K562 (cell line): Measurements from ENCODE around the gene ZDHHC18. TPM values are rescaled to one million over a fixed set of nuclear protein-coding genes. Genes with fewer than 3 reads are reported as not detected.
"Not testable (repeated sequence)": the region's sequence is repeated elsewhere in the genome, so short reads cannot be mapped to it uniquely, and the experiment has no call there.

Experiments
- ATAC-seq: fragments of 200-7000 bp; cut with Tn5 transposase; 3 replicates; pipeline ENCODE4 v1.9.1; 2020; ENCODE audit warnings: moderate library complexity
- BruUV-seq: library from RNA; stranded (reverse); fragments of 400-500 nt; replicated peaks from 2 replicates; lab custom pipeline; 2021; lab: Mats Ljungman, UMichigan
- CTCF ChIA-PET: fragments of 300-600 bp; formaldehyde crosslinking; extraction: SDS; loops from one replicate; lab custom pipeline; 2021; ENCODE audit warnings: low intra/inter-chr PET ratio; lab: Yijun Ruan, JAX
- POLR2A ChIA-PET: fragments of 300-600, 350-650 bp; sonication (Branson Sonifier 250); formaldehyde crosslinking; extraction: SDS; loops from one replicate; lab custom pipeline; 2021; ENCODE audit warnings: antibody characterized with exemption, inconsistent platforms; lab: Yijun Ruan, JAX
- DNase-seq, 4 experiments: peaks; one replicate each; pipeline versions ENCODE4 v3.0.0 to v3.0.0-alpha.2; 2011 to 2018; ENCODE audit warnings: low spot score in 3 of 4, mixed read lengths in 3 of 4; ENCODE audit errors: extremely low read depth in 1 of 4
- FAIRE-seq: peaks from 2 replicates; lab custom pipeline; 2011; peaks lifted over from hg19 to GRCh38; lab: Jason Lieb, UNC
- H2AFZ ChIP-seq: 2 replicates; pipeline ENCODE4 v1.6.0; 2011; ENCODE audit warnings: low read depth, low read length, control low read depth, inconsistent platforms
- H3K27ac ChIP-seq: fragments of 200-600 bp; 3 replicates; pipeline ENCODE4 v1.8.0; 2011; ENCODE audit warnings: low read depth, mild to moderate bottlenecking, control low read depth, inconsistent platforms, low read length, moderate library complexity, mixed read lengths; ENCODE audit errors: extremely low read depth
- H3K27me3 ChIP-seq, 2 experiments: fragments of 300-600 bp in 1 of 2; 2 replicates in 1 of 2; 3 replicates in 1 of 2; pipeline versions ENCODE4 v1.6.0 to v1.8.0; 2011; ENCODE audit warnings: inconsistent platforms in 2 of 2, low read length in 2 of 2, mild to moderate bottlenecking in 1 of 2, mixed read lengths in 1 of 2, moderate library complexity in 1 of 2; ENCODE audit not compliant: control insufficient read depth in 2 of 2, insufficient read depth in 2 of 2
- H3K36me3 ChIP-seq: fragments of 300-600 bp; 3 replicates; pipeline ENCODE4 v1.8.0; 2011; ENCODE audit warnings: mild to moderate bottlenecking, low read length, inconsistent platforms; ENCODE audit not compliant: control insufficient read depth, insufficient read depth
- H3K4me1 ChIP-seq, 2 experiments: fragments of 200-600 bp in 1 of 2; replicated peaks in 1 of 2; 2 replicates in 1 of 2; 3 replicates in 1 of 2; pipeline versions ENCODE4 v1.5.1 to v1.8.0; 2011; ENCODE audit warnings: inconsistent platforms in 2 of 2, low read length in 2 of 2, mild to moderate bottlenecking in 1 of 2, mixed read lengths in 1 of 2, moderate library complexity in 1 of 2; ENCODE audit not compliant: control insufficient read depth in 2 of 2, insufficient read depth in 2 of 2
- H3K4me2 ChIP-seq: 2 replicates; pipeline ENCODE4 v1.6.1; 2011; ENCODE audit warnings: low read length, control low read depth, inconsistent platforms, mixed read lengths; ENCODE audit not compliant: insufficient read depth
- H3K4me3 ChIP-seq: fragments of 200-600 bp; sonication (generic), shearing (Covaris generic); 2 replicates; pipeline ENCODE4 v1.5.1; 2016; ENCODE audit warnings: control low read depth, inconsistent platforms
- H3K79me2 ChIP-seq: fragments of 200-600 bp; 3 replicates; pipeline ENCODE4 v1.8.0; 2011; ENCODE audit warnings: low read length, inconsistent platforms; ENCODE audit not compliant: control insufficient read depth, insufficient read depth
- H3K9ac ChIP-seq, 2 experiments: 2 replicates each; pipeline versions ENCODE4 v1.6.0 to v1.6.1; 2011; ENCODE audit warnings: low read depth in 2 of 2, low read length in 2 of 2, control low read depth in 1 of 2, inconsistent platforms in 1 of 2, mild to moderate bottlenecking in 1 of 2, mixed read lengths in 1 of 2; ENCODE audit not compliant: insufficient read depth in 1 of 2
- H3K9me1 ChIP-seq: one replicate; pipeline ENCODE4 v1.6.0; 2011; ENCODE audit warnings: inconsistent platforms, mild to moderate bottlenecking, low read length, moderate library complexity; ENCODE audit not compliant: control insufficient read depth, insufficient read depth
- H3K9me3 ChIP-seq: replicated peaks from 2 replicates; pipeline ENCODE4 v1.5.1; 2011; ENCODE audit warnings: low read depth, low read length, inconsistent platforms; ENCODE audit not compliant: control insufficient read depth, insufficient read depth
- H4K20me1 ChIP-seq: replicated peaks from 2 replicates; pipeline ENCODE4 v1.6.1; 2011; ENCODE audit warnings: low read length, inconsistent platforms, mixed read lengths; ENCODE audit not compliant: control insufficient read depth, insufficient read depth
- DNMT1 ChIP-seq: fragments of 450-650 bp; IDR thresholded peaks from 2 replicates; pipeline ENCODE4 v1.6.1; 2016; ENCODE audit warnings: antibody characterized with exemption, mild to moderate bottlenecking
- HMGXB4 ChIP-seq: sonication (generic); formaldehyde crosslinking; IDR thresholded peaks from 2 replicates; pipeline ENCODE4 v1.8.1; 2023; ENCODE audit warnings: mild to moderate bottlenecking, missing genetic modification reagents
- MNT ChIP-seq, 2 experiments: fragments of 450-650 bp; conservative IDR thresholded peaks; 2 replicates each; pipeline ENCODE4 v1.6.1; 2017; ENCODE audit warnings: mild to moderate bottlenecking in 2 of 2, moderate library complexity in 2 of 2
- POLR2AphosphoS2 ChIP-seq: IDR thresholded peaks from 2 replicates; pipeline ENCODE4 v1.6.1; 2012; ENCODE audit warnings: low read length, improper control_type of control experiment
- POLR2B ChIP-seq: fragments of 450-650 bp; IDR thresholded peaks from 2 replicates; pipeline ENCODE4 v1.6.1; 2018; ENCODE audit warnings: low read depth; ENCODE audit not compliant: partially characterized antibody
- POLR3A ChIP-seq: IDR thresholded peaks from 2 replicates; pipeline ENCODE4 v1.6.1; 2011; ENCODE audit warnings: borderline replicate concordance, mild to moderate bottlenecking, moderate library complexity; ENCODE audit not compliant: insufficient read length, insufficient read depth; ENCODE audit errors: extremely low read depth
- POLR3G ChIP-seq: IDR thresholded peaks from 2 replicates; pipeline ENCODE4 v1.6.1; 2011; ENCODE audit not compliant: insufficient read length, insufficient replicate concordance; ENCODE audit errors: extremely low read depth
- ZC3H4 ChIP-seq: sonication (generic); formaldehyde crosslinking; IDR thresholded peaks from 2 replicates; pipeline ENCODE4 v1.9.0; 2021; ENCODE audit warnings: missing genetic modification reagents, borderline replicate concordance
- WGBS: fragments of 100-300 bp; shearing (Covaris generic); methylation state at CpG from one replicate; pipeline ENCODE4 v1.1.6; 2016; ENCODE audit warnings: low coverage, mixed read lengths; ENCODE audit not compliant: insufficient coverage; ENCODE audit errors: missing lambda C conversion rate; 5-methylcytosine and 5-hydroxymethylcytosine counted together
- in situ Hi-C: fragments of 300-500 bp; cut with MboI; formaldehyde crosslinking; loops from 4 replicates; pipeline ENCODE4 v1.15.0; 2018; ENCODE audit warnings: inconsistent platforms, mixed read lengths
- intact Hi-C: fragments of 100-400 bp; cut with micrococcal nuclease; formaldehyde crosslinking; loops from 2 replicates; pipeline ENCODE4 v1.14.2; 2022
- polyA plus RNA-seq, 8 experiments: library from polyadenylated mRNA; depleted of rRNA in 4 of 8; stranded (reverse) in 5 of 8; unstranded in 3 of 8; fragments of >200 nt; fragmentation: Nextera tagmentation in 2 of 8; fragmentation: Illumina TruSeq in 1 of 8; extraction: Ambion mirVana in 2 of 8; extraction: Trizol in 1 of 8; gene quantifications; 2 replicates each; pipeline versions ENCODE4 v1.2.1 to v1.2.3, GENCODE V29; 2011 to 2014; ENCODE audit warnings: inconsistent platforms in 1 of 8, missing spikeins in 1 of 8
- total RNA-seq, 7 experiments: library from RNA; depleted of rRNA in 6 of 7; stranded (reverse); fragments of >200 nt in 6 of 7; fragmentation: Illumina TruSeq in 2 of 7; extraction: Trizol in 2 of 7; gene quantifications; 2 replicates each; pipeline versions ENCODE4 v1.2.1 to v1.2.3, GENCODE V29; 2011 to 2021; ENCODE audit warnings: low replicate concordance in 1 of 7
- TF ChIP-seq, protein P1 (sequence below): fragments of 250-450 bp; sonication (Bioruptor Pico); IDR thresholded peaks from 2 replicates; pipeline ENCODE4 v1.4.0; 2020; ENCODE audit warnings: mild to moderate bottlenecking, moderate library complexity, borderline replicate concordance

ZDHHC18 gene
- total and polyA plus RNA-seq, 9 of the 15 experiments (the other 6 are each of a cell fraction or from before 2014, with no cell fraction given): 0.42 to 35.6 (median 15.8) TPM

GRCh38 chr1:26833432-26834405, 7.2 kb downstream of the ZDHHC18 start (continued):
- no peak for TF ChIP-seq DNMT1
- TF ChIP-seq HMGXB4 (CRISPR knock-in tag): no peak
- no peak for TF ChIP-seq POLR3G
- TF ChIP-seq, protein P1, sequence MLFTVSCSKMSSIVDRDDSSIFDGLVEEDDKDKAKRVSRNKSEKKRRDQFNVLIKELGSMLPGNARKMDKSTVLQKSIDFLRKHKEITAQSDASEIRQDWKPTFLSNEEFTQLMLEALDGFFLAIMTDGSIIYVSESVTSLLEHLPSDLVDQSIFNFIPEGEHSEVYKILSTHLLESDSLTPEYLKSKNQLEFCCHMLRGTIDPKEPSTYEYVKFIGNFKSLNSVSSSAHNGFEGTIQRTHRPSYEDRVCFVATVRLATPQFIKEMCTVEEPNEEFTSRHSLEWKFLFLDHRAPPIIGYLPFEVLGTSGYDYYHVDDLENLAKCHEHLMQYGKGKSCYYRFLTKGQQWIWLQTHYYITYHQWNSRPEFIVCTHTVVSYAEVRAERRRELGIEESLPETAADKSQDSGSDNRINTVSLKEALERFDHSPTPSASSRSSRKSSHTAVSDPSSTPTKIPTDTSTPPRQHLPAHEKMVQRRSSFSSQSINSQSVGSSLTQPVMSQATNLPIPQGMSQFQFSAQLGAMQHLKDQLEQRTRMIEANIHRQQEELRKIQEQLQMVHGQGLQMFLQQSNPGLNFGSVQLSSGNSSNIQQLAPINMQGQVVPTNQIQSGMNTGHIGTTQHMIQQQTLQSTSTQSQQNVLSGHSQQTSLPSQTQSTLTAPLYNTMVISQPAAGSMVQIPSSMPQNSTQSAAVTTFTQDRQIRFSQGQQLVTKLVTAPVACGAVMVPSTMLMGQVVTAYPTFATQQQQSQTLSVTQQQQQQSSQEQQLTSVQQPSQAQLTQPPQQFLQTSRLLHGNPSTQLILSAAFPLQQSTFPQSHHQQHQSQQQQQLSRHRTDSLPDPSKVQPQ (CRISPR knock-in tag): no peak
- TF ChIP-seq POLR3A: no peak
- TF ChIP-seq POLR2B: no peak
- TF ChIP-seq MNT (conservative IDR thresholded peaks at IDR 0.05): no peak
- no peak for TF ChIP-seq ZC3H4 (CRISPR knock-in tag)
- TF ChIP-seq POLR2AphosphoS2: no peak

GRCh38 chr1:26837665-26838064, 11.2 kb downstream of the ZDHHC18 start:
- Histone ChIP-seq H3K9ac (peak overlapping the region in 1 of 2 experiments; percentile 60; a peak in 1 of 4 replicates), H3K36me3 (peaks cover 74% of the 10 kb centered on the region)
- H2AFZ ChIP-seq, H3K27ac ChIP-seq, CTCF ChIA-PET, H3K79me2 ChIP-seq, intact Hi-C loops, H3K4me3 ChIP-seq, in situ Hi-C loops, BruUV-seq, FAIRE-seq, H3K4me2 ChIP-seq, H3K27me3 ChIP-seq, H3K9me3 ChIP-seq, H3K9me1 ChIP-seq, DNase-seq, H4K20me1 ChIP-seq, H3K4me1 ChIP-seq, ATAC-seq: not testable (repeated sequence)
- 92% methylated on average over 5 of the region's 5 CpGs for WGBS
- POLR2A ChIA-PET: interaction anchor here (1.1 to 1.8 kb wide), 3 partner anchors 9 to 13 kb away, joined by 3 to 7 read pairs (median 5); no protein-coding TSS in a partner anchor
